HEK293 (cell line): ENCODE data around the gene CD151.
A peak's percentile ranks its signal among the peaks of the same experiment; 100 is the strongest.

Source experiments
- CTCF ChIA-PET: fragments of 350-600 bp; formaldehyde crosslinking; extraction: SDS; loops from one replicate; lab custom pipeline; 2021; ENCODE audit warnings: antibody characterized with exemption; lab: Yijun Ruan, JAX
- POLR2A ChIA-PET: fragments of 300-600 bp; formaldehyde crosslinking; extraction: SDS; loops from one replicate; lab custom pipeline; 2020; ENCODE audit warnings: antibody characterized with exemption, inconsistent platforms; lab: Yijun Ruan, JAX
- H3K27ac ChIP-seq: fragments of 200-500 bp; sonication (Bioruptor generic); 2 replicates; pipeline ENCODE4 v1.5.1; 2014; ENCODE audit warnings: low read depth, low read length, control low read depth, inconsistent platforms; ENCODE audit errors: extremely low read depth
- H3K36me3 ChIP-seq, 2 experiments: fragments of 200-500 bp in 1 of 2; sonication (Bioruptor generic) in 1 of 2; 1 replicate in 1 of 2; 2 replicates in 1 of 2; pipeline ENCODE4 v1.5.1; 2014 to 2017; ENCODE audit warnings: inconsistent platforms in 2 of 2, low read length in 2 of 2; ENCODE audit not compliant: control insufficient read depth in 2 of 2, insufficient read depth in 1 of 2
- H3K4me1 ChIP-seq: fragments of 200-500 bp; sonication (Bioruptor generic); 2 replicates; pipeline ENCODE4 v1.5.1; 2014; ENCODE audit warnings: mild to moderate bottlenecking, low read length, inconsistent platforms; ENCODE audit not compliant: control insufficient read depth, insufficient read depth
- H3K4me3 ChIP-seq: 2 replicates; pipeline ENCODE4 v1.5.1; 2011; ENCODE audit warnings: low read depth, mild to moderate bottlenecking, control low read depth, low read length, moderate library complexity
- H3K9me3 ChIP-seq: fragments of 200-500 bp; sonication (Bioruptor generic); 2 replicates; pipeline ENCODE4 v1.5.1; 2014; ENCODE audit warnings: low read depth, low read length, inconsistent platforms; ENCODE audit not compliant: control insufficient read depth, insufficient read depth
- KLF9 ChIP-seq: fragments of 450-650 bp; formaldehyde crosslinking; IDR thresholded peaks from 2 replicates; pipeline ENCODE4 v1.5.1; 2016; ENCODE audit warnings: missing biosample characterization, missing genetic modification characterization, low read depth
- PBX3 ChIP-seq: sonication (generic); formaldehyde crosslinking; IDR thresholded peaks from 2 replicates; pipeline ENCODE4 v1.8.1; 2022; ENCODE audit warnings: mild to moderate bottlenecking, moderate library complexity, missing genetic modification reagents
- ZBTB7A ChIP-seq: fragments of 450-650 bp; formaldehyde crosslinking; IDR thresholded peaks from 2 replicates; pipeline ENCODE4 v1.5.1; 2016; ENCODE audit warnings: low read depth, missing biosample characterization, missing genetic modification characterization
- ZNF366 ChIP-seq: fragments of 450-650 bp; formaldehyde crosslinking; conservative IDR thresholded peaks from 2 replicates; pipeline ENCODE4 v1.5.1; 2016; ENCODE audit warnings: missing biosample characterization, missing genetic modification characterization
- ZNF426 ChIP-seq: fragments of 450-650 bp; formaldehyde crosslinking; IDR thresholded peaks from 2 replicates; pipeline ENCODE4 v1.5.1; 2017; ENCODE audit warnings: missing biosample characterization, missing genetic modification characterization, mild to moderate bottlenecking, inconsistent platforms, moderate library complexity
- ZNF585B ChIP-seq: fragments of 450-650 bp; formaldehyde crosslinking; IDR thresholded peaks from 2 replicates; pipeline ENCODE4 v1.5.1; 2016; ENCODE audit warnings: missing biosample characterization, missing genetic modification characterization
- ZNF624 ChIP-seq: fragments of 450-650 bp; formaldehyde crosslinking; IDR thresholded peaks from 2 replicates; pipeline ENCODE4 v1.5.1; 2017; ENCODE audit warnings: missing biosample characterization, missing genetic modification characterization
- ZNF660 ChIP-seq: fragments of 450-650 bp; IDR thresholded peaks from 2 replicates; pipeline ENCODE4 v1.5.1; 2018; ENCODE audit warnings: missing biosample characterization, mild to moderate bottlenecking, missing genetic modification characterization
- ZNF664 ChIP-seq: fragments of 450-650 bp; formaldehyde crosslinking; IDR thresholded peaks from 2 replicates; pipeline ENCODE4 v1.5.1; 2016; ENCODE audit warnings: missing biosample characterization, missing genetic modification characterization
- ZNF692 ChIP-seq: fragments of 450-650 bp; formaldehyde crosslinking; IDR thresholded peaks from 2 replicates; pipeline ENCODE4 v1.5.1; 2016; ENCODE audit warnings: missing biosample characterization, missing genetic modification characterization
- ZNF777 ChIP-seq: fragments of 450-650 bp; formaldehyde crosslinking; IDR thresholded peaks from 2 replicates; pipeline ENCODE4 v1.5.1; 2017; ENCODE audit warnings: missing biosample characterization, missing genetic modification characterization, borderline replicate concordance
- TF ChIP-seq, protein P1 (sequence below): fragments of 450-650 bp; formaldehyde crosslinking; IDR thresholded peaks from 2 replicates; pipeline ENCODE4 v1.5.1; 2016; ENCODE audit warnings: missing biosample characterization, missing genetic modification characterization
- TF ChIP-seq, protein P2 (sequence below): fragments of 450-650 bp; formaldehyde crosslinking; IDR thresholded peaks from 2 replicates; pipeline ENCODE4 v1.5.1; 2017; ENCODE audit warnings: missing biosample characterization, missing genetic modification characterization
- TF ChIP-seq, protein P3 (sequence below): fragments of 450-650 bp; formaldehyde crosslinking; IDR thresholded peaks from 2 replicates; pipeline ENCODE4 v1.5.1; 2016; ENCODE audit warnings: missing biosample characterization, missing genetic modification characterization

The CD151 gene

DNA sequence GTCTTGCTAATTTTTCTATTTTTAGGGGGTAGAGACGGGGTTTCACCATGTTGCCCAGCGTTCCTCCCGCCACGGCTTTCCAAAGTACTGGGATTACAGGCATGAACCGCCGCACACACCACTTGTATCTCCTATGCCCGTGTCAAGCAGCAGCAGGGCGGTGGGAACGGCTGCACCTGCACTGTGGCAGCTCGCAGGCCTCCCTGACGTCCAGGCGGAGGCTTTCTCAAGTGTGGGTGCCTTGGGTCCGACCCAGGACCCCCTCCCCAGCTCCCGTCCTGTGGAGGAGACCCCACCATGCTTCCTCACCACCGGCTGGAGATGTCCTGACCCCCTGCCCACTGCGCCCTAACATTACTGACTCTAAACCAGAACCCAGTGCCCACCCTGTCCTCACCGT is 35.6 kb downstream of the CD151 start:
- Histone ChIP-seq H3K4me1 (no peaks in the 10 kb centered on the region), H3K4me3 (no peak overlapping the region)
- no peak for TF ChIP-seq ZNF664
- TF ChIP-seq, protein P1, sequence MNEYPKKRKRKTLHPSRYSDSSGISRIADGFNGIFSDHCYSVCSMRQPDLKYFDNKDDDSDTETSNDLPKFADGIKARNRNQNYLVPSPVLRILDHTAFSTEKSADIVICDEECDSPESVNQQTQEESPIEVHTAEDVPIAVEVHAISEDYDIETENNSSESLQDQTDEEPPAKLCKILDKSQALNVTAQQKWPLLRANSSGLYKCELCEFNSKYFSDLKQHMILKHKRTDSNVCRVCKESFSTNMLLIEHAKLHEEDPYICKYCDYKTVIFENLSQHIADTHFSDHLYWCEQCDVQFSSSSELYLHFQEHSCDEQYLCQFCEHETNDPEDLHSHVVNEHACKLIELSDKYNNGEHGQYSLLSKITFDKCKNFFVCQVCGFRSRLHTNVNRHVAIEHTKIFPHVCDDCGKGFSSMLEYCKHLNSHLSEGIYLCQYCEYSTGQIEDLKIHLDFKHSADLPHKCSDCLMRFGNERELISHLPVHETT (tag by site-specific recombination), result no peak
- TF ChIP-seq KLF9 (tag by site-specific recombination), result no peak
- no peak for TF ChIP-seq ZNF624 (tag by site-specific recombination)
- TF ChIP-seq, all 188 proteins: peak for 0
- Histone ChIP-seq H3K36me3 (peaks cover 0 to 37% of the 10 kb centered on the region in 2 experiments; a peak in 1 of 3 replicates), H3K9me3 (no peaks in the 10 kb centered on the region), H3K27ac (no peak overlapping the region)
- CTCF ChIA-PET, result interaction anchor here (0.6 to 1.1 kb wide), 2 partner anchors 30 to 782 kb away, joined by 3 read pairs; no protein-coding TSS in a partner anchor
- POLR2A ChIA-PET, result no interaction called here

- POLR2A ChIA-PET, result no interaction called here
- CTCF ChIA-PET, result interaction anchor here (0.6 to 1.1 kb wide), 2 partner anchors 29 to 782 kb away, joined by 3 read pairs; no protein-coding TSS in a partner anchor
Observed at GRCh38 chr11:868802-869201, 36.0 kb downstream of the CD151 start.

DNA sequence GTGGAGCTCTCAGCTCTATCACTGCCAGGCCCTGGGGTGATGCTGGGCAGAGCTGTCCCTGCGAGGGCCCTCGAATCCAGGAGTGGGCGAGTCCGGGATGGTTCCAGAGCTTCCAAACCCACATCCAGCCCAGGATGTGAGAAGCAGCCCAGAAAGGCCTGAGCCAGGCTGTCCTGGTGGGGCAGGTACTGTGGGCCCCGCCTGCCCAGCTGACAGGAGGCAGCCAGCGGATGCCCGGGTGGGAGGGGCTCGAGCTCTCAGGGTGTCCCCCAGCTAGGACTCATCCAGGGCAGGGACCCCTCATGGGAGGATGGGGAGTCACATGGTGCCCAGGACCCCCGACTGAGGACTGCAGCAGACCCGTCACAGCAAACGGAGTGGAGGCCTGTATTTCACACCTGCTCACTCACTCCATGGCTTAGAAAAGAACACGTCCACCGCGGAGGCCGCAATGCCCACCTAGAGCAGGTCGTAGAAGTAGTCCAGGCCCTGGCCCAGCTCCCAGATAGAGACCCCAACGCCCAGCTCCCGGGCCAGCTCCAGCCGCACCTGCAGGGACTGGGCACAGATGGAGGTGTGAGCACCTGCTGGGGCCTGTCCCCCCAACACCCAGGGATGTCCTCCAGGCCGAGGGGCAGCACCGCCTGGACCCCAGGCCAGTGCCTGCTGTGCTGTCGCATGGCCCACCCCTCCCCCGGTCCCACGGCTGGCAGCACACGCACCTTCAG is 36.8 kb downstream of the CD151 start:
- H3K36me3 ChIP-seq, result peaks cover 0 to 40% of the 10 kb centered on the region in 2 experiments; a peak in 1 of 3 replicates
- ChIA-PET POLR2A (interaction anchor here (0.6 kb wide), 1 partner anchor 531 kb away, joined by 3 read pairs; no protein-coding TSS in a partner anchor), CTCF (no interaction called here)
- H3K4me3 ChIP-seq, result no peak overlapping the region
- no peak overlapping the region for H3K27ac ChIP-seq
- H3K9me3 ChIP-seq, result no peaks in the 10 kb centered on the region
- H3K4me1 ChIP-seq, result no peaks in the 10 kb centered on the region
- TF ChIP-seq ZNF366 (no peak), PBX3 (no peak), ZNF692 (tag by site-specific recombination) (peak; percentile 76; the same call in 1 of the 2 replicates), ZNF660 (no peak), ZNF777 (tag by site-specific recombination) (no peak), ZNF585B (tag by site-specific recombination) (no peak), ZNF426 (tag by site-specific recombination) (no peak)
- TF ChIP-seq, protein P2, sequence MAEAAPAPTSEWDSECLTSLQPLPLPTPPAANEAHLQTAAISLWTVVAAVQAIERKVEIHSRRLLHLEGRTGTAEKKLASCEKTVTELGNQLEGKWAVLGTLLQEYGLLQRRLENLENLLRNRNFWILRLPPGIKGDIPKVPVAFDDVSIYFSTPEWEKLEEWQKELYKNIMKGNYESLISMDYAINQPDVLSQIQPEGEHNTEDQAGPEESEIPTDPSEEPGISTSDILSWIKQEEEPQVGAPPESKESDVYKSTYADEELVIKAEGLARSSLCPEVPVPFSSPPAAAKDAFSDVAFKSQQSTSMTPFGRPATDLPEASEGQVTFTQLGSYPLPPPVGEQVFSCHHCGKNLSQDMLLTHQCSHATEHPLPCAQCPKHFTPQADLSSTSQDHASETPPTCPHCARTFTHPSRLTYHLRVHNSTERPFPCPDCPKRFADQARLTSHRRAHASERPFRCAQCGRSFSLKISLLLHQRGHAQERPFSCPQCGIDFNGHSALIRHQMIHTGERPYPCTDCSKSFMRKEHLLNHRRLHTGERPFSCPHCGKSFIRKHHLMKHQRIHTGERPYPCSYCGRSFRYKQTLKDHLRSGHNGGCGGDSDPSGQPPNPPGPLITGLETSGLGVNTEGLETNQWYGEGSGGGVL (tag by site-specific recombination), result no peak

More at GRCh38 chr11:868802-869201, 36.0 kb downstream of the CD151 start:
- Histone ChIP-seq H3K4me1 (no peaks in the 10 kb centered on the region), H3K36me3 (peaks cover 0 to 37% of the 10 kb centered on the region in 2 experiments; a peak in 1 of 3 replicates), H3K4me3 (no peak overlapping the region), H3K27ac (no peak overlapping the region), H3K9me3 (no peaks in the 10 kb centered on the region)
- TF ChIP-seq, protein P3, sequence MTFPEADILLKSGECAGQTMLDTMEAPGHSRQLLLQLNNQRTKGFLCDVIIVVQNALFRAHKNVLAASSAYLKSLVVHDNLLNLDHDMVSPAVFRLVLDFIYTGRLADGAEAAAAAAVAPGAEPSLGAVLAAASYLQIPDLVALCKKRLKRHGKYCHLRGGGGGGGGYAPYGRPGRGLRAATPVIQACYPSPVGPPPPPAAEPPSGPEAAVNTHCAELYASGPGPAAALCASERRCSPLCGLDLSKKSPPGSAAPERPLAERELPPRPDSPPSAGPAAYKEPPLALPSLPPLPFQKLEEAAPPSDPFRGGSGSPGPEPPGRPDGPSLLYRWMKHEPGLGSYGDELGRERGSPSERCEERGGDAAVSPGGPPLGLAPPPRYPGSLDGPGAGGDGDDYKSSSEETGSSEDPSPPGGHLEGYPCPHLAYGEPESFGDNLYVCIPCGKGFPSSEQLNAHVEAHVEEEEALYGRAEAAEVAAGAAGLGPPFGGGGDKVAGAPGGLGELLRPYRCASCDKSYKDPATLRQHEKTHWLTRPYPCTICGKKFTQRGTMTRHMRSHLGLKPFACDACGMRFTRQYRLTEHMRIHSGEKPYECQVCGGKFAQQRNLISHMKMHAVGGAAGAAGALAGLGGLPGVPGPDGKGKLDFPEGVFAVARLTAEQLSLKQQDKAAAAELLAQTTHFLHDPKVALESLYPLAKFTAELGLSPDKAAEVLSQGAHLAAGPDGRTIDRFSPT (tag by site-specific recombination), result peak; percentile 45
- no peak for TF ChIP-seq ZBTB7A
